Activated CD4-positive, CD25-positive, alpha-beta regulatory T cell treated with anti-CD3 and anti-CD28 coated beads, Interleukin-2, amount 50 U/mL, for 24 hours (primary cell): Measurements from ENCODE around the gene EIF5AL1.

Experiments
- ATAC-seq, 2 donors: fragments of 150-1000 bp; cut with Tn5 transposase; one replicate each; pipeline ENCODE4 v1.10.0; 2021; ENCODE audit warnings: mild to moderate bottlenecking in 1 of 2, moderate library complexity in 1 of 2

The EIF5AL1 gene

GRCh38 chr10:79561257-79561656 is 48.9 kb downstream of the EIF5AL1 start:
- ATAC-seq, result no peak

- ATAC-seq, result peak in 1 of 2 donors; percentile 80
Observed at GRCh38 chr10:79562135-79562756, 49.9 kb downstream of the EIF5AL1 start.

GRCh38 chr10:79563426-79563825 is 51.1 kb downstream of the EIF5AL1 start:
- ATAC-seq, result no peak
